Psoas muscle (tissue), 8 donors: ENCODE results near the gene UNC13A. TPM values are rescaled to one million over a fixed set of nuclear protein-coding genes. Genes with fewer than 3 reads are reported as not detected.

Source experiments
- ATAC-seq, 4 donors: fragments of 200-7000 bp; cut with Tn5 transposase; one replicate each; pipeline ENCODE4 v1.9.1; 2020; ENCODE audit warnings: moderate library complexity in 3 of 4, mild to moderate bottlenecking in 2 of 4
- DNase-seq, 2 donors: peaks; one replicate each; pipeline ENCODE4 v3.0.0-alpha.2; 2020
- H3K27ac ChIP-seq: fragments of 200-600 bp; one replicate; pipeline ENCODE4 v1.8.0; 2022
- H3K27me3 ChIP-seq, 3 donors: fragments of 200-600 bp in 1 of 3; one replicate each; pipeline versions ENCODE4 v1.6.1 to v1.8.0; 2013 to 2022; ENCODE audit warnings: low read length in 2 of 3, mild to moderate bottlenecking in 2 of 3, moderate library complexity in 1 of 3; ENCODE audit not compliant: insufficient read depth in 3 of 3
- H3K36me3 ChIP-seq, 2 donors: fragments of 200-600 bp in 1 of 2; one replicate each; pipeline versions ENCODE4 v1.6.1 to v1.8.0; 2013 to 2022; ENCODE audit warnings: low read depth in 1 of 2, mild to moderate bottlenecking in 1 of 2, moderate library complexity in 1 of 2; ENCODE audit not compliant: insufficient read depth in 1 of 2
- H3K4me1 ChIP-seq: fragments of 200-600 bp; one replicate; pipeline ENCODE4 v1.8.0; 2022
- H3K4me3 ChIP-seq: fragments of 200-600 bp; one replicate; pipeline ENCODE4 v1.8.0; 2022; ENCODE audit warnings: mild to moderate bottlenecking
- H3K9me3 ChIP-seq: fragments of 200-600 bp; one replicate; pipeline ENCODE4 v1.8.0; 2022
- WGBS, 3 donors: extraction: QIAGEN DNeasy Blood & Tissue Kit; methylation state at CpG; one replicate each; pipeline versions ENCODE4 v1.1.6 to v1.1.7; 2013; 5-methylcytosine and 5-hydroxymethylcytosine counted together
- intact Hi-C, 2 donors: fragments of 100-400 bp; cut with DNase I; formaldehyde crosslinking; loops; one replicate each; pipeline versions ENCODE4 v1.11.0 to v1.14.2; 2022
- long read RNA-seq, 2 donors: library from polyadenylated mRNA; unstranded; transcript quantifications; one replicate each; pipeline ENCODE4 v2.0.0, GENCODE V29; 2021
- polyA plus RNA-seq, 3 donors: library from polyadenylated mRNA; stranded (reverse); fragments of 200-250 nt; gene quantifications; one replicate each; pipeline ENCODE4 v1.2.3, GENCODE V29; 2013
- total RNA-seq, 4 donors: library from RNA; stranded (reverse); fragmentation: NEBNext Ultra II Directional in 2 of 4; extraction: Animal tissue kit (Norgen Biotek cat#: 25700) in 2 of 4; gene quantifications; one replicate each; pipeline versions ENCODE4 v1.2.1 to v1.2.4, GENCODE V29; 2021 to 2023
- TF ChIP-seq, protein P1 (sequence below): fragments of 200-600 bp; IDR thresholded peaks from one replicate; pipeline ENCODE4 v1.8.0; 2022; ENCODE audit warnings: antibody characterized with exemption
- donor health status: healthy with polysubstance abuse.
- donor health status: DM: no; HTN: no; CAD: no; lungs with moderate emphysema.
- donor health status: Bipolar disorder and iron deficiency.
- donor health status: healthy.
- donor health status: DM: yes; HTN: yes; CAD: no.
- donor health status: DM: no; HTN: no; CAD: no.
- donor health status: DM: no; HTN: no; CAD: no.
- donor health status: DM: yes; HTN: yes; CAD: no.

The UNC13A gene
- total RNA-seq = under 1 TPM in 2 of 4 donors, not detected in 2; 0.04 to 0.19 TPM
- under 1 TPM in 2 of 3 donors, not detected in 1; 0.04 to 0.05 TPM for polyA plus RNA-seq
- long read RNA-seq, donor 1 = 0 reads
- long read RNA-seq, donor 2 = 0 reads

DNA sequence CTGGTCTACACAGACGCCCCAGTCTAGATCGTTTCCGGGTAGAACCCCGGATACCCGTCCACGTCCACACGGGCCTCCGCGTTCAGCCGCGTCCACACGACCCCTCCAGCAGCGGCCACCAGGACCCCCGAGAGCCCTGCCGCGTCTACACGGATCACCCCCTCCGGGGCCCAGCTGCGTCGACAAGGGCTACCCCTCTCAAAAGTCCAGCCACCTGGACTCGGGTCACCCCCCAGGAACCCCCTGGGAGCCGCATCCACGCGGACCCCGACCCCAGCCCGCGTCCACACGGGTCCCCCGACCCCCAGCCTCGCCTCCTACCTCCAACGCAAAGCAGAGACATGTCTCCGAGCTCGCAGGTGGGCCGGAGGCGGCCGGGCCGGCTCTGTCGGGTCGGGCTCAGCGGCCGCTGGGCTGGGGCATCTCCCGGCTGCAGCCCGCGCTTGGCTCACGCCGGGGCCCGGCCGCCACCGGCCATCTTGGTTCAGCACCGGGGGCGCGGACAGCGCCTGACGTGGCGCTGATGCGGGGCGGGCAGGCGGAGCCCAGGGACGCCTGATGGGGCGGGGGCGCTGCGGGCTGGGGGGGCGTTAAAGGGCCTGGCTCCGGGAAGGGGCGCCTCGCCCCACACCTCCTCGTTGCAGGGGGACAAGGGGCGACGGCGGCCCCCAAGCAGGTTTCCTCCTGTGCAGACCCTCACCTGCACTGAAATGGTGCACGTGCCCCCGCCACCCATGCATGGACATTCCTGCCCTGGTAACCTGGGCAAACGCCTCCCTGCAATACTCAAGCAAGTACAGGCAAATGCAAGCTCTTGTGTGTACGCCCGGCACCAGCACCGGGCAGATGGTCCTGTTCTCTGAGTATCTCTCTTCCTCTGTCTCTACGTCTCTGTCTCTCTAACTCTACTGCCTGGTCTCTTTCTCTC is at the start of gene UNC13A:
Gene UNC13A (minus strand): TSS at position 498 of the 928 bp plus-strand sequence. CDS start 155 bp downstream, at position 343.
- peak in 2 of 4 donors; percentile 41 to 42 for ATAC-seq
- Histone ChIP-seq H3K27me3 (peaks cover 0 to 70% (median 27%) of the 10 kb centered on the region in 3 donors), H3K27ac (no peak within 1 kb of the TSS), H3K4me3 (no peak within 1 kb of the TSS), H3K36me3 (no peaks in the 10 kb centered on the region), H3K4me1 (peaks cover 6% of the 10 kb centered on the region), H3K9me3 (no peaks in the 10 kb centered on the region)
- TF ChIP-seq, protein P1, sequence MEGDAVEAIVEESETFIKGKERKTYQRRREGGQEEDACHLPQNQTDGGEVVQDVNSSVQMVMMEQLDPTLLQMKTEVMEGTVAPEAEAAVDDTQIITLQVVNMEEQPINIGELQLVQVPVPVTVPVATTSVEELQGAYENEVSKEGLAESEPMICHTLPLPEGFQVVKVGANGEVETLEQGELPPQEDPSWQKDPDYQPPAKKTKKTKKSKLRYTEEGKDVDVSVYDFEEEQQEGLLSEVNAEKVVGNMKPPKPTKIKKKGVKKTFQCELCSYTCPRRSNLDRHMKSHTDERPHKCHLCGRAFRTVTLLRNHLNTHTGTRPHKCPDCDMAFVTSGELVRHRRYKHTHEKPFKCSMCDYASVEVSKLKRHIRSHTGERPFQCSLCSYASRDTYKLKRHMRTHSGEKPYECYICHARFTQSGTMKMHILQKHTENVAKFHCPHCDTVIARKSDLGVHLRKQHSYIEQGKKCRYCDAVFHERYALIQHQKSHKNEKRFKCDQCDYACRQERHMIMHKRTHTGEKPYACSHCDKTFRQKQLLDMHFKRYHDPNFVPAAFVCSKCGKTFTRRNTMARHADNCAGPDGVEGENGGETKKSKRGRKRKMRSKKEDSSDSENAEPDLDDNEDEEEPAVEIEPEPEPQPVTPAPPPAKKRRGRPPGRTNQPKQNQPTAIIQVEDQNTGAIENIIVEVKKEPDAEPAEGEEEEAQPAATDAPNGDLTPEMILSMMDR = no peak
- intact Hi-C loops = no loop called here
- peak; percentile 47 to 59 for DNase-seq
- 2% methylated on average over 44 to 77 of the region's 77 CpGs for WGBS, 3 donors

DNA sequence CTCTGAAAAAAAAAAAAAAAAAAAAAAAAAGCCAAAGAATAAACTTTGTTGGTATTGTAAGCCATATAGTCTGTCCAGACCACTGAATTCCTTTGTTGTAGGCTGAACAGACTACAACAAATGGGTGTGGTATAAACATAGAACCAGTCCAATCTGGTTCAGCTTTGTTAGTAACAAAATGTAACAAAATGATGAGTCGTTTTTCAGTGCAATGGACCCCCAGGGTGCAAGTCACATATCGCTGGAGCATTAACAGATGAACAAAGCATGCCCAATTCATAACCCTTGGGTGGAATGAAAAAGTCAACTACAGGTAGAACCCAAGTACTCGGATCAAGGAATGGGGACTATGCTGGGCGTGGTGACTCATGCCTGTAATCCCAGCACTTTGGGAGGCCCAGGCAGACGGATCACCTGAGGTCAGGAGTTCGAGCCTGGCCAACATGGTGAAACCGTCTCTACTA is 49.6 kb upstream of the UNC13A start:
- no peaks in the 10 kb centered on the region for H3K27me3 ChIP-seq
- peaks cover 0 to 44% of the 10 kb centered on the region in 2 donors for H3K36me3 ChIP-seq
- intact Hi-C loops = no loop called here
- no peak overlapping the region for H3K27ac ChIP-seq
- WGBS, 3 donors = 86 to 91% (median 89%) methylated on average over 7 of the region's 7 CpGs
- DNase-seq (no peak), ATAC-seq (no peak)
- H3K4me1 ChIP-seq = no peaks in the 10 kb centered on the region
- no peaks in the 10 kb centered on the region for H3K9me3 ChIP-seq
- no peak overlapping the region for H3K4me3 ChIP-seq
- TF ChIP-seq, protein P1 = no peak

DNA sequence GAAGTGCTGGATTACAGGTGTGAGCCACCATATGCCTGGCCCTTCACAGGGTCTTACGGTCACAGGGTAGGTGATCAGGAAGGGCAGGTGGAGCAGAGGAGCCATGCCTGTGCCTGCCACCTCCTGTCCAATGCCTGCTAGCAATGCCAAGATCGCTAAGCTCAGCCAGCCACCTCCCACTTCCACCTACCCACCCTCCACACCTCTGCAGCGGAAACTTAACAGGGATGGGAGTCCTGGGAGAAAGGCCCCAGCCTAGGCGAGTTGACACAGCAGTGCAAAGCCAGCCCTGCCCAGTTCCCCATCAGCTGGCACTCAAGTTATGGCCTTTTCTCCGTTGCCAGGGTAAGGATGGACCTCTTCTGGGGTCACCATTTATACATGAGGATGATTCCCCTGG is 47.3 kb upstream of the UNC13A start:
- Histone ChIP-seq H3K36me3 (peaks cover 0 to 67% of the 10 kb centered on the region in 2 donors), H3K27ac (no peak overlapping the region), H3K4me3 (no peak overlapping the region), H3K4me1 (no peaks in the 10 kb centered on the region), H3K9me3 (peaks cover 5% of the 10 kb centered on the region), H3K27me3 (no peaks in the 10 kb centered on the region)
- DNase-seq (no peak), ATAC-seq (no peak)
- TF ChIP-seq, protein P1 = no peak
- 89 to 93% (median 91%) methylated on average over 5 of the region's 5 CpGs for WGBS, 3 donors
- intact Hi-C loops = no loop called here

DNA sequence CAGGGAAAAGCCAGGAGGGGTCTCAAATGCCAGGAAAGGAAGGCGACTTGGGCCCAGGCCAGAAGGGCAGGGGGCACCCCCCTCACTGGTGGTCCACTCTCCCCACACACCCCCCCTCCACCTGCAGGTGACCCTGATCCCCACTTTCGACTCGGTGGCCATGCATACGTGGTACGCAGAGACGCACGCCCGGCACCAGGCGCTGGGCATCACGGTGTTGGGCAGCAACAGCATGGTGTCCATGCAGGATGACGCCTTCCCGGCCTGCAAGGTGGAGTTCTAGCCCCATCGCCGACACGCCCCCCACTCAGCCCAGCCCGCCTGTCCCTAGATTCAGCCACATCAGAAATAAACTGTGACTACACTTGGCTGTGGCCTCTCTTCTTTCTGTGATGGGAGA is 46.0 kb upstream of the UNC13A start:
- TF ChIP-seq, protein P1 = no peak
- no peaks in the 10 kb centered on the region for H3K27me3 ChIP-seq
- no peak overlapping the region for H3K27ac ChIP-seq
- H3K4me1 ChIP-seq = no peaks in the 10 kb centered on the region
- peaks cover 0 to 79% of the 10 kb centered on the region in 2 donors for H3K36me3 ChIP-seq
- no peak overlapping the region for H3K4me3 ChIP-seq
- peaks cover 5% of the 10 kb centered on the region for H3K9me3 ChIP-seq
- DNase-seq (no peak), ATAC-seq (no peak)
- intact Hi-C loops = no loop called here
- WGBS, 3 donors = 91 to 95% (median 93%) methylated on average over 12 to 16 of the region's 16 CpGs
